Trophoblast cell (in vitro differentiated cells and primary cell): ENCODE data around the gene AEN.

ENCODE experiments used
- DNase-seq, 2 donors: peaks; one replicate each; pipeline ENCODE4 v3.0.0-alpha.2; 2016
- H2AFZ ChIP-seq: 2 replicates; pipeline ENCODE4 v1.6.1; 2013; ENCODE audit warnings: low read length, moderate library complexity, mild to moderate bottlenecking; ENCODE audit not compliant: insufficient read depth, poor library complexity
- H2AK5ac ChIP-seq: 2 replicates; pipeline ENCODE4 v1.6.1; 2013; ENCODE audit warnings: mild to moderate bottlenecking, low read length
- H2BK120ac ChIP-seq: 2 replicates; pipeline ENCODE4 v1.6.1; 2013; ENCODE audit warnings: low read length, mild to moderate bottlenecking, moderate library complexity; ENCODE audit not compliant: insufficient read depth, poor library complexity
- H2BK12ac ChIP-seq: 2 replicates; pipeline ENCODE4 v1.6.1; 2013; ENCODE audit warnings: mild to moderate bottlenecking, low read length, moderate library complexity
- H2BK5ac ChIP-seq: 2 replicates; pipeline ENCODE4 v1.6.1; 2013; ENCODE audit warnings: low read length, low read depth, moderate library complexity, mild to moderate bottlenecking; ENCODE audit not compliant: poor library complexity
- H3K14ac ChIP-seq: 2 replicates; pipeline ENCODE4 v1.6.1; 2013; ENCODE audit warnings: mild to moderate bottlenecking, low read length
- H3K18ac ChIP-seq: 2 replicates; pipeline ENCODE4 v1.6.1; 2013; ENCODE audit warnings: mild to moderate bottlenecking, low read length
- H3K23ac ChIP-seq: 2 replicates; pipeline ENCODE4 v1.6.1; 2013; ENCODE audit warnings: low read length
- H3K27ac ChIP-seq: 2 replicates; pipeline ENCODE4 v1.5.1; 2013; ENCODE audit warnings: low read depth, mild to moderate bottlenecking, inconsistent platforms, low read length, moderate library complexity
- H3K27me3 ChIP-seq: 2 replicates; pipeline ENCODE4 v1.6.1; 2013; ENCODE audit warnings: inconsistent platforms, mild to moderate bottlenecking, low read length, moderate library complexity; ENCODE audit not compliant: insufficient read depth
- H3K36me3 ChIP-seq, 2 experiments: 1 replicate in 1 of 2; 2 replicates in 1 of 2; pipeline ENCODE4 v1.6.1; 2013; ENCODE audit warnings: low read length in 2 of 2, mild to moderate bottlenecking in 2 of 2, moderate library complexity in 1 of 2; ENCODE audit not compliant: insufficient read depth in 2 of 2, control insufficient read depth in 1 of 2
- H3K4ac ChIP-seq: 2 replicates; pipeline ENCODE4 v1.6.1; 2013; ENCODE audit warnings: low read depth, mild to moderate bottlenecking, low read length, moderate library complexity
- H3K4me1 ChIP-seq, 2 experiments: 1 replicate in 1 of 2; 2 replicates in 1 of 2; pipeline ENCODE4 v1.6.1; 2013; ENCODE audit warnings: low read length in 2 of 2, mild to moderate bottlenecking in 2 of 2, moderate library complexity in 1 of 2; ENCODE audit not compliant: insufficient read depth in 2 of 2, control insufficient read depth in 1 of 2
- H3K4me2 ChIP-seq: 2 replicates; pipeline ENCODE4 v1.6.1; 2013; ENCODE audit warnings: inconsistent platforms, mild to moderate bottlenecking, low read length, moderate library complexity
- H3K4me3 ChIP-seq: 2 replicates; pipeline ENCODE4 v1.5.1; 2013; ENCODE audit warnings: mild to moderate bottlenecking, low read depth, low read length, inconsistent platforms
- H3K79me1 ChIP-seq: one replicate; pipeline ENCODE4 v1.6.1; 2013; ENCODE audit warnings: low read length
- H3K79me2 ChIP-seq: 2 replicates; pipeline ENCODE4 v1.6.1; 2013; ENCODE audit warnings: low read length, mild to moderate bottlenecking; ENCODE audit not compliant: control insufficient read depth, insufficient read depth, poor library complexity
- H3K9ac ChIP-seq: 2 replicates; pipeline ENCODE4 v1.6.1; 2013; ENCODE audit warnings: mild to moderate bottlenecking, low read length
- H3K9me3 ChIP-seq: 2 replicates; pipeline ENCODE4 v1.6.1; 2013; ENCODE audit warnings: low read depth, mild to moderate bottlenecking, control low read depth, inconsistent platforms, low read length; ENCODE audit not compliant: insufficient read depth
- H4K12ac ChIP-seq: 2 replicates; pipeline ENCODE4 v1.6.1; 2013; ENCODE audit warnings: low read depth, mild to moderate bottlenecking, low read length, moderate library complexity
- H4K8ac ChIP-seq: 2 replicates; pipeline ENCODE4 v1.6.1; 2013; ENCODE audit warnings: low read depth, mild to moderate bottlenecking, low read length, moderate library complexity
- H4K91ac ChIP-seq: one replicate; pipeline ENCODE4 v1.6.1; 2013; ENCODE audit warnings: low read depth, mild to moderate bottlenecking, low read length, moderate library complexity
- WGBS: extraction: QIAGEN DNeasy Blood & Tissue Kit; methylation state at CpG from one replicate; pipeline ENCODE4 v1.1.7; 2013; ENCODE audit warnings: missing lambda C conversion rate; ENCODE audit not compliant: insufficient read length, insufficient coverage; ENCODE audit errors: extremely low coverage; 5-methylcytosine and 5-hydroxymethylcytosine counted together

The AEN gene

DNA sequence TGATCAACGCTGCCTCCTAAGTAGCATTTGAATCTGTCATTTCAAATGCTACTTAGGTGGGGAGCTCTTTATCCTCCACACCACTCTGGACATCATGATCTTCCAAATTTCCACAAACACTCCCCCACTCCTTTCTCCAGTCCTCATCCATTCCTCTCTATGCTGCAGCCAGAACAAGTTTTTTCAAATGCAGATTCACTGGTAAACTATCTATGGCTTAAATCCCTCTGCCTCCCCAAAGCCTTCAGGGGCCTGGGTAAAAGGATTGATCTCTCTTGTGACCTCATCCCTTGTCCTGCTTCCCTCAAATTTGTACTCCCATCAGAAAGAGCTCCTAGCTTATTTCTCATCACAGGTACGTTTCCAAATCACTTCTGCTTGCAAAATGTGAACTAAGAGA lies 1.3 kb upstream of the AEN start:
- H3K4me3 ChIP-seq = no peak overlapping the region
- H3K14ac ChIP-seq = no peak overlapping the region
- no peak overlapping the region for H4K12ac ChIP-seq
- H3K27me3 ChIP-seq = no peaks in the 10 kb centered on the region
- DNase-seq = no peak
- H3K27ac ChIP-seq = no peak overlapping the region
- peaks cover 26% of the 10 kb centered on the region for H3K79me2 ChIP-seq
- H3K18ac ChIP-seq = no peak overlapping the region
- H2AFZ ChIP-seq = no peak overlapping the region
- H2BK5ac ChIP-seq = no peak overlapping the region
- peak overlapping the region; percentile 2 for H4K91ac ChIP-seq
- peak overlapping the region; percentile 8 for H2BK120ac ChIP-seq
- H3K9me3 ChIP-seq = no peaks in the 10 kb centered on the region
- no peak overlapping the region for H4K8ac ChIP-seq
- H3K23ac ChIP-seq = no peak overlapping the region
- no peak overlapping the region for H2BK12ac ChIP-seq
- no peak overlapping the region for H3K4ac ChIP-seq
- H3K79me1 ChIP-seq = peaks cover 14% of the 10 kb centered on the region
- peaks cover 8 to 10% of the 10 kb centered on the region in 2 experiments for H3K36me3 ChIP-seq
- H3K4me2 ChIP-seq = no peak overlapping the region
- WGBS = no CpG with 5 or more reads among the region's 2 CpGs
- peaks cover 11 to 16% of the 10 kb centered on the region in 2 experiments for H3K4me1 ChIP-seq
- H2AK5ac ChIP-seq = no peak overlapping the region
- no peak overlapping the region for H3K9ac ChIP-seq

DNA sequence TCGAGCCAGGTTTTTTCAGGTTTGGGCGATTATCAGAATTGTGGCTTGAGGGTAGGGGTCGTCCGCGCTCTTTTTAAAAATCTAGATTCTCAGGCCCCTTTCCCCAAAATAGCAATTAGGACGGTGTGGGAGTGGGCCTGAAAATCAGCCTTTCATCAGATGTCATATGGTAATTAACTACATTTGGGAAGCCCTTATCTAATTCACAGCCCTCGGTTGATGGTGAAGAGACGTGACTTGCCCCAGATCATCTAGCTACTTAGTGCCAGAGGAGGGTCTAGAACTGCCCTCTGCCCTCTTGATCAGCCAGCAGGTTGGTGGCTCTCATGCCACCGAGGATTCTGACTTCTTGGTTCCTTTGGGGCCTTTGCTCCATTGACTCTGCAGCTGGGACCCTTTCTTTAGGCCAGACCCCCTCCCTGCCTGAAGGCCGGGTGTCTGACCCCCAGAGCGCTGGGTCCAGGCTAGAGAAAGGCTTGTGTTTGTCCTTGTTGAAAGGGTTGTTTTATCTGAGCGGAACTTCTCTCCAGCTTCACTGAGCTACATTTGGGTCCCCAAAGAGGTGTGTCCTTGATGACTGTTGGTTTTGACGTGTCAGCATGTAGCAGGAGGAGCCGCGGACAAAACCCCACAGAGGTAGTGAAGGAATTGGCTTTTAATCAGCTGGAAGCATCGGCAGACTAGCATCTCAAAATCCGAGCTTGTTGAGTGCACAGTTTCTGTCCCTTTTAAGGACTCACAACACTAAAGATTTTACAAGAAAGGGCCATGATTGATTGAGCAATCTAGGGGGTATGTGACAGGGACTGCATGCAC lies 857 bp downstream of the AEN start:
- H2AFZ ChIP-seq = peak overlapping the region; percentile 41
- H3K9me3 ChIP-seq = no peaks in the 10 kb centered on the region
- H3K23ac ChIP-seq = no peak overlapping the region
- H2BK5ac ChIP-seq = peak overlapping the region; percentile 86
- H3K79me2 ChIP-seq = peaks cover 33% of the 10 kb centered on the region
- H4K12ac ChIP-seq = no peak overlapping the region
- peak overlapping the region; percentile 41 for H2BK12ac ChIP-seq
- H3K36me3 ChIP-seq = peaks cover 21 to 26% of the 10 kb centered on the region in 2 experiments
- H3K27me3 ChIP-seq = no peaks in the 10 kb centered on the region
- peaks cover 14% of the 10 kb centered on the region for H3K79me1 ChIP-seq
- peak overlapping the region; percentile 83 for H3K4ac ChIP-seq
- peak overlapping the region; percentile 64 for H4K8ac ChIP-seq
- peak overlapping the region; percentile 93 for H2BK120ac ChIP-seq
- peak overlapping the region; percentile 65 for H3K4me2 ChIP-seq
- peak overlapping the region; percentile 97 for H4K91ac ChIP-seq
- peak overlapping the region; percentile 89 for H3K9ac ChIP-seq
- peaks cover 11 to 16% of the 10 kb centered on the region in 2 experiments for H3K4me1 ChIP-seq
- peak overlapping the region; percentile 89 for H3K4me3 ChIP-seq
- peak overlapping the region; percentile 12 for H2AK5ac ChIP-seq
- H3K18ac ChIP-seq = peak overlapping the region; percentile 94
- no CpG with 5 or more reads among the region's 17 CpGs for WGBS
- H3K14ac ChIP-seq = peak overlapping the region; percentile 90
- peak in 1 of 2 donors; percentile 20 for DNase-seq
- peak overlapping the region; percentile 72 for H3K27ac ChIP-seq

DNA sequence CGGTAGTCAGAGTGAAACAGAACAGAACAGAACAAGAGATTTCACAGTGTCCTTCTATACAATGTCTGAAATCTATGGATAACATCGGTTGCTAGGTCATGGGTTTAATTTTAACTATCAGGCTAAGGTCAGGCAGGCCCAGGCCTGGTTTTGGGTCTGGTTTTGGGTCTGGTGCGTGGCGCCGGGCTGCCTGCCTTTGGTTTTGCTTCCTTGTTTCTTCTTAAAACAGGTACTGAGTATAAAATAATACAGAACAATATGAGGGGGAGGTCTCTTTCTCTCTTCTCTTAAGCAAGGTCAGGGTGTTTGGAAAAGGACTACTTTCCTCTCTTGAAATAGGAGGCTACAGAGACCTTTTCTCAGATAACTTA lies 1.4 kb downstream of the AEN start:
- Histone ChIP-seq H3K4ac (peak overlapping the region; percentile 83), H3K9ac (no peak overlapping the region), H3K4me2 (peak overlapping the region; percentile 65), H3K4me3 (peak overlapping the region; percentile 89), H2AFZ (no peak overlapping the region), H3K14ac (no peak overlapping the region), H2AK5ac (no peak overlapping the region), H2BK5ac (peak overlapping the region; percentile 64), H3K4me1 (peaks cover 11 to 16% of the 10 kb centered on the region in 2 experiments), H3K27ac (peak overlapping the region; percentile 72), H3K27me3 (no peaks in the 10 kb centered on the region), H4K12ac (no peak overlapping the region), H3K23ac (no peak overlapping the region), H4K91ac (no peak overlapping the region), H3K18ac (no peak overlapping the region), H3K79me1 (peaks cover 14% of the 10 kb centered on the region), H3K9me3 (no peaks in the 10 kb centered on the region), H3K36me3 (peaks cover 23 to 31% of the 10 kb centered on the region in 2 experiments), H2BK120ac (no peak overlapping the region), H3K79me2 (peaks cover 33% of the 10 kb centered on the region), H2BK12ac (no peak overlapping the region), H4K8ac (no peak overlapping the region)
- DNase-seq = no peak
- WGBS = no CpG with 5 or more reads among the region's 5 CpGs

DNA sequence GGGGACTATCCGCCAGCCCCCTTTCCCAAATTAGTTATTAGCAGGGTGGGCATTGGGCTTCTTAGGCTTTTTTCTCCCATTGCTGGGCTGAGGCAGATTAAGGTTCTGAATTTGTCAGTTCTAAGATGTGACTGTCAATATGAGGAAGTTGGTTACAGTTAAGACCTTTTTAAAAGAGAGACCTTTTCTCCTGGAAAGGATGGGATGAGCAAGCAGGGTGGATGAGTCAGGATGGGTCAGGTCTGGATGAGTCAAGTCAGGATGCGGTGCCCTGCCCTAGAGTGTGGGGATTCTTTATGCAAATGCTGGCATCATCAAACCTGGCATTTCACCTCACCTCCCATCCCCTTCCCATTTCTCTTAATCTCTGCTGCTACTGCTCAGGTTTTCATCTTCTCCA lies 1.9 kb downstream of the AEN start:
- peak overlapping the region; percentile 64 for H3K27ac ChIP-seq
- DNase-seq = peak; percentile 42 to 55
- no peak overlapping the region for H3K9ac ChIP-seq
- no peak overlapping the region for H3K4me3 ChIP-seq
- H3K18ac ChIP-seq = no peak overlapping the region
- peaks cover 11 to 16% of the 10 kb centered on the region in 2 experiments for H3K4me1 ChIP-seq
- H2AK5ac ChIP-seq = no peak overlapping the region
- peak overlapping the region; percentile 45 for H4K91ac ChIP-seq
- H4K8ac ChIP-seq = no peak overlapping the region
- peak overlapping the region; percentile 64 for H2BK5ac ChIP-seq
- H2AFZ ChIP-seq = no peak overlapping the region
- H3K23ac ChIP-seq = no peak overlapping the region
- peak overlapping the region; percentile 65 for H3K4me2 ChIP-seq
- H3K79me2 ChIP-seq = peaks cover 33% of the 10 kb centered on the region
- no peak overlapping the region for H4K12ac ChIP-seq
- H2BK120ac ChIP-seq = no peak overlapping the region
- peaks cover 25 to 36% of the 10 kb centered on the region in 2 experiments for H3K36me3 ChIP-seq
- no peaks in the 10 kb centered on the region for H3K27me3 ChIP-seq
- peaks cover 2% of the 10 kb centered on the region for H3K9me3 ChIP-seq
- H2BK12ac ChIP-seq = no peak overlapping the region
- peak overlapping the region; percentile 49 for H3K4ac ChIP-seq
- H3K14ac ChIP-seq = no peak overlapping the region
- H3K79me1 ChIP-seq = peaks cover 14% of the 10 kb centered on the region
- WGBS = no CpG with 5 or more reads among the region's 2 CpGs
